Measurements from ENCODE around the gene CHRM3.
"Not testable (repeated sequence)": the region's sequence is repeated elsewhere in the genome, so short reads cannot be mapped to it uniquely, and the experiment has no call there.

Gene CHRM3

DNA sequence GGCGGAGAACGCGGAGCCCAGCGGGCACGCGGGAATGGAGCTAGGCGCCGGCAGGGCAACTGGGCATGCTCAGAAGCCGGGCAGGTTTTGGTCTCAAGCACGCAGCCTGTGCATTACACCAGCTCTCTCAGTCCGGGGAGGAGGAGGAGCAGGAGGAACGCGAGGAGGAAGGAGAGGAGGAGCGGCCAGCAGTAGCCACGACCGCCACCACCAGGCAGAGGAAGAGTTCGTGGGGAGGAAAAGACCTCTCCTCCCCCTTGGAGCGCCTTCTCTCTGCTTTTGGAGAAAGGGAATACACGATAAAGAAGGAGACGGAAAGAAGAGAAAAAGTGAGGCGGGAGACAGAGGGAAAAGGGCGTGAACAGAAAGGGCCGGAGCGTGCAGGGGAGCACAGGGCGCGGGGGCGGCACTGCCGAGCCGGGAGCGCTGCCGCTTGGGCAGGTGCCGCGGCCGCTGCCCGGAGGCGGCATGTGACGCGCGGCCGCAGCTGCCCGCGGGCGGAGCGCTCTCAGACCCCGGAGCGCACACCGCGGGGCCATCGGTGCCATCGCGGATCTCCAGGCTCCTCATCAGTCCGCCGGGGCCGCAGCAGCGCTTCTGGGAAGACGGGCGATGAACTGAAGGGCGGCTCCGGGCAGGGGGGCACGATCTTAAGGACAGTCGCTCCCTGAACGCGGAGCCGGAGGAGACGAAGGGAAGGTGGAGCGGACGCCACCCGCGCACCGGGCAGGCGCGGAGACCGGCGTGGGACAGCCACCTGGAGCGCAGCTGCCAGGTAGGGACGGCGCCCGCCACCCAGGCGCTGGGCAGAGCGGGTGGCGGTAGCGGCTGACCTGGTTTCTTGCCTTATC lies at the start of gene CHRM3:
CHRM3 (plus strand) TSS at position 116 of the 851 bp plus-strand sequence. CDS start 520,884 bp downstream, outside the sequence.
- DNase-seq, result peak; percentile 43 to 45

DNA sequence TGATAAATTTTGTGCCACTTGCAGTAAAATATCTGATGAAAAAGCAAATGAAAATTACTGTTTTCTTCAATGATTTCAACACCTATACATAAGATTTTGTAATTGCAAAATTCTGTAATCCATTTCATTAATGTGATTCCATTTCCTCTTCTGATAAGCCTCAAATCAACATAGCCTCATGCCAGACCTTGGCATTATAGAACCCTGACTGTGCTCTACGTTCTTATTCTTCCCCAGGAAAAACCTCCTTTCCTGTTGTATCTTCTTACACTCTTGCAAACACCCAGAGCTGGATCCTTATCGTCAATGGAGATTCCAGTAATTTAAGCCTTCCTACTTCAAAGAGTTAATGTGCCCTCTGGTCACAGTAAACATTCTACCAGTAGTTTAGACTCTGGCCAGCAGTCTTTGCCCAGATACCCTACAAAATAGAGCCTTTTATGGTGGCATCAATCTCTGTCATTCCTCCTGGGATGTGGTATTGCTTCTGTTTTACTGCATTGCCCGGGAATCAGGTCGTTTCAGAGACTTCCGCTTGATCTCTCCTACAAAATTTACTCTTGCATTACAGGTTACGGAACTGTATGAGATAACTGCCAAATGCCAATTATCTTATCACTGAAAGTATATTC lies 48.5 kb upstream of the CHRM3 start:
- DNase-seq, result no peak

DNA sequence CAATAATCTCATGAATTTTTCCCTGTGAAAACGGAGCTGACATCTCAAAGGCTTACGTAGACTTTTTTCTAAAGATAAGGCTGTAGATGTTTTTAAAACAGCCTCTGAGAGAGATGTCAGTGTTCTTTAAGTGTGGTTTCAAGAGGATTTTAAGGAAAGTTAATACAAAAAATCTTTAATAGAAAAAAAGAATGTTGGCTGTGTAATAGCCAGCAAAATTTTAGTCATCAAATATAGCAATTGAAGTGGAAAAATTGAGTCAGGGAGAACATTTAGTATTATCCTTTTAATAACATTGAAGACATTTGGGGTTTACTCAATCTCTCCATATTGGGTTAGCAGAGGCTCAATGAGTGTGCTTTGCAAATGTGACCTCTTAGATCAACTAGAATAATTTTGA lies 38.6 kb upstream of the CHRM3 start:
- no peak for DNase-seq

DNA sequence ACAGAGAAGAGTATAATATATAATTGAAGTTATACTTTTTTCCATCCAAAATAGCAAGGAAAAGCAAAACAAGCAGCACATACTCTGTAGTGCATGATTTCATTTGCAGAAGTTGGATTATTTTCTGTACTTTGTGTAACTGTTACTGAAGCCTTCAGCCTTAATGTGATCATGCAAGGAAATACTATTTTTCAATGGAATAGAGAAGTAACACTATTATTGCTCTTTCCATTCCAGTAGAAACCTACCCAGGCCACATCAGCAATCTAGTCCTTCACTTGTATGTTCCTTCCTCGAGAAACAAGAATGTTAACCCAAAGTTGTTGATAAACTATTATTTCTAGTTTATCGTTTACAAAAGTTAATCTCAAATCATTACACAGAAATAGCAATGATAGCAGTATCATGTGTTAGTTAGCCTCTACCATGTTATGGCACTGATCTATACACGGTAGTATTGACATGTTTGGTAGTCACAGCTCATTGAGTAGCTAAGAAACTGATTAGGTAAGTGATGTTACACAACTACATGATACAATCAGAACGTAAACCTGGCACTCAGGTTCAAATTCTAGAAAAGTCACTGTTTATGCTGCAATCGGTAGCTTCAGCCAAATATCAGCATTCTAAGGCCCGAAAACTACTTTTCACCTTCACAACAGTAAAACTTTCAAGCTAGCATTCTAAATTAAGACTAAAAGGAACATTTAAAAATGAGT lies 37.6 kb upstream of the CHRM3 start:
- no peak for DNase-seq

DNA sequence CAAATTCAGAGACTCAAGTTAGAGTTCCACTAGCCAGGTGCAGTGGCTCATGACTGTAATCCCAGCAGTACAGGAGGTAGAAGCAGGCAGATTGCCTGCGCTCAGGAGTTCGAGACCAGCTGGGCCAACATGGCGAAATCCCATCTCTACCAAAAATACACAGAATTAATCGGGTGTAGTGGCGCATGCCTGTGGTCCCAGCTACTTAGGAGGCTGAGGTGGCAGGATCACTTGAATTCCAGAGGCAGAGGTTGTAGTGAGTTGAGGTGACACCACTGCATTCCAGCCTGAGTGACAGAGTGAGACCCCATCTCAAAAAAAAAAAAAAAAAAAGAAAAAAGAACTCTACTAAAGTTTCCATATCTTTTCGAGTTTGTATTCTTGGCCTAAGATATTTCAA lies 36.7 kb upstream of the CHRM3 start:
- no peak for DNase-seq

DNA sequence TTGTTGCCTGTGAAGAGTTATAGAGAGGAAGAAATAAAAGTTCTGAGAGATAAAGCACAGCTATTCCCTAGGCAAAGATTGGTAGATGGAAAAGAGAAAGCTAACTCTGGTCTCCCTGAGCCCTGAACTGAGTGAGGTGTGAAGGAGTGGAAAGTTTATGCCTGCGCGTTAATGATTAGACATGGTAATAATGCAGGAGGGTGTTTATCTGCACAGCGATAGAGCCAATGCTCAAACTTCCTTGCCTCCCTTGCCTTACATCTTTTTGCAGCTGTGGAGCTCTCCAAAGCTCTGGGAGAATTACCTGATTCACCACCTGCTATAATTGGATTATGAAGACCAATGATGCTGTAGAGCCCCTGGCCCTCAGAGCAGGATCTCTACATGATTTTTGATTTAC lies 32.8 kb upstream of the CHRM3 start:
- DNase-seq, result no peak

DNA sequence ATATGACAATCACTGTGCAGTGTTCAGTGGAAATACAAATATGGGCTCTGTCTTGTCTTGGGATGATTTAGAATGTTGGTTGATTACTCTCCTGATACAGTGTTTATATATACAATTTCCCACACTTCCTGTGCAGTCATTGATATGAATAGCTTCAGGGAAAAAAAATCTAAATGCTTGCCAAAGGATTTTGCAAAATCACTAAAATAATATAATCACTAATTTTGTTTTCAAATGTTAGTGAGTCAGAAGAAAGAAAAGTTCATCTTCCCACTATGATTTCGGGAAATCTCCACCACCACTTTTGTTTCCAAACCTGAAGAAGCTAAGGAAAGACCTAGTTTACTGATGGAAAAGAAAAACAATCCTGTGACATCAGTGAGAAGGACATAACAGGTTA lies 32.1 kb upstream of the CHRM3 start:
- DNase-seq, result no peak

DNA sequence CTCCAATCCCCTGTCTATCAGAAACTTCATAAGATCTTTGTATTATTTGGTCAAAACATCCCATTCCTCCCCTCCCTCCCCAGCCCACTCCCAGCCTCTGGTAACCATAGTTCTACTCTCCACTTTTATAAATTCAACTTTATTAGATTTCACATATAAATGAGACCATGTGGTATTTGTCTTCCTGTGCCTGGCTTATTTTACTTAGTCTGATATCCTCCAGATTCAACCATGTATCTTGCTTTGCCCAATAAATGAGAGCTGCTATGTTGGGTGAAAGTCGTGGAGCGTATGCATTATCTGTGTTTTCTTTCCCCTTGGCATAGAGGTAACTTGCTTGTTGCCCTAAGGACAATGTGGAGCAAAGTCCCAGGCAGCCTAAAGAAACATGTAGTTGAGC lies 28.5 kb upstream of the CHRM3 start:
- no peak for DNase-seq

DNA sequence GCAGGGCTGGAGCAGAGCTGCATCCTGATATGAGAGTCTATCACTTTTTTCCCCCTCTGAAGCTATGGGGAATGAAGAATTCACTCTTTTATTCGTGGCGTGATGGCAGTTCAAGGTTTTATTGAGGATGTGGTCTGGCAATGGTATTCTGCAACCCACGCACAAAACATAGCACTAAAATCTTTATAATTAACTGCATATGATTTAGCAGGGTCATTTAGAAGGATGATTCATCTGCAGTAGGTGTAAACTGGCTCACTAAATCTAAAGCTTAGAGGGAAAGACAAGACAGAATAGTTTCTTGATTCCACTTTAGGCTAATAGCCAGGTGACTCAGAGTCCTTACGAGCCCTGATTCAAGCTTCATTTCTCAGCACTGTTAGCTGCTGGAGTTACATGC lies 25.0 kb upstream of the CHRM3 start:
- DNase-seq, result no peak

DNA sequence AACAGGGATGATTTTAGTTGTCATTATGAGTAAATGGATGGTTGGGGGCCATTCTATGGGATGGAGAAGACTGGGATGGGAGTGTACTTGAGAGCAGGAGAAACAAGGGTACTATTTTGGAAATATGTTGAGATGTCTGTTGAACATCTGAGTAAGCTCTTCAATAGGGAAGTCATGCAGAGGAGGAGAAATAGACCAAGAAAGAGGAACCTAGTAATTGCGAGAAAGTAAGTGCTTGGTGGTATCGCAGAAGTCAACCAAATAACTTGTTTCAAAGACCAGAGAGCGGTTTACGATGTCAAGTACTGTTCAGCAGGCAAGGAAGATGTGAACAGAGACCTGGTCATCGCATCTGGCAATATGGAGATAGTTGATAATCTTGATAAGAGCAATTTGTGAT lies 22.4 kb upstream of the CHRM3 start:
- DNase-seq, result no peak

DNA sequence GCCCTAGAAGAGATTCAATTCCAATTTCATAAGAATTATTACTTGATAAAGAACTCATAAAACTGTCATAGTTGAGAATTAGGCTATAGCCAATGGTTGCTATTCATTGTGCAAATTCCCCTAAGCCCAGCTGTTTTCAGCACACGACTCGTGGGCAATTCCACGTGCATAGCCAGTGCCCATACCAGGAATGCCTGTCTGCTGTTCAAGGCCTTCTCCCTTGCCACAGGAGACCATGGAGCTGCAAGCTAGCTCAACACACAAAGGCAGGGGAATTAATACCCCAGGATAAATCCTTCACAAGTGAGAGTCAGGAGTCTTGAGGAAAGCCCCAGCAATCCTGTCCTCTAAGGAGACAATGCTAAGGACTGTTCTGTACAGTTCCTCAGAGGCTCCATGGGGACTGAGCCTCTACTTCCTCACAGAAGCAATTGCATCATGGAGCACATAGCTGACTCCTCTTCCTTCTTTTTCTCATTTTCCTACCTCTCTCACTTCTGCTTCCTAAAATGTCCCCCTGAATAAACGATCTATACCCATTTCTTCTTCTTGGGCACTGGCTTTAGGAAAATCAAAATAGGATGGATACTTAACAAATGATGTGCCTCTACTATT lies 19.1 kb upstream of the CHRM3 start:
- no peak for DNase-seq

DNA sequence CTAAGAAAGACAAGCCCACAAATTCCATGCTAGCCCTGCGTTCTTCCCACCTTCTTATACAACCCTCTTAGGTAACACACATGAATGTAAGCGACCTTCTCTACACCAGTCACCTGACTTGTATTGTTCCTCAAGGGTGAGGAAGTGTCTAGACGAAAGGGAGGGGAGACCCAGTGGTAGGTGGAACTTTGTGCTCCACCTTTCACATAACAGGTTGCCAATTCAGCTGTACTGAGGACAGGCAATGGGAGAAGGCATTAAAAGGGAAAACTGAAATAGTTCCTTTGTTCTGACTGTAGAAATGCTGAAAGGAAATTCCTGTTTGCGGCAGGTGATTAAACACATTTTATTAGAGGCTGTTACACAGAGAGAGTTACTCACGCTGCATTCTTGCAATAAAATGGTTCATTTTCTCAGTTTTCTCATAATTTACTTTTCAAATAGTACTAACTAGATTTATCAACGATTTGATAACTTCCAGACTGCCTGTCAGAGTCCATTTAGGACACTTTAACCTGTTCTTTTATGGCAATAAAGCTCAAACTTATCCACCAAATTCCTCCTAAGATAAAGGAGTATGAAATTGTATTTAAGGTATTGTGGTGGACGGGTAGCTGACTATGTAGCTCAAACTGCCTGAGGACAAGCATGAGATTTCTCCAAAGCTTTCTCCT lies 17.8 kb upstream of the CHRM3 start:
- DNase-seq, result no peak

DNA sequence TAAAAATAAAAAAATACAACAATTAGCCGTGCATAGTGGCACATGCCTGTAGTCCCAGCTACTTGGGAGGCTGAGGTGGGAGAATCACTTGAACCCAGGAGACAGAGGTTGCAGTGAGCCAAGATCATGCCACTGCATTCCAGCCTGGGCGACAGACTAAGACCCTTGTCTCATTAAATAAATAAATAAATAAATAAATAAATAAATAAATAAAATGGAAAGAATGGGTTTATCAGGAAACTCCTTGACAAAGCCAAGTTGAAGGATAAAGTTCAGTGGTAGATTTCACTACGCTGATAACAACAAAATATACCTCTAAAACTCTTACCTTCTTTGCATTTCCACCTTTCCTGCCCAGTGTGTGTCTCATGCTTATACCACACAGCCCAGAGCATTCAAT lies 15.5 kb upstream of the CHRM3 start:
- not testable (repeated sequence) for DNase-seq

DNA sequence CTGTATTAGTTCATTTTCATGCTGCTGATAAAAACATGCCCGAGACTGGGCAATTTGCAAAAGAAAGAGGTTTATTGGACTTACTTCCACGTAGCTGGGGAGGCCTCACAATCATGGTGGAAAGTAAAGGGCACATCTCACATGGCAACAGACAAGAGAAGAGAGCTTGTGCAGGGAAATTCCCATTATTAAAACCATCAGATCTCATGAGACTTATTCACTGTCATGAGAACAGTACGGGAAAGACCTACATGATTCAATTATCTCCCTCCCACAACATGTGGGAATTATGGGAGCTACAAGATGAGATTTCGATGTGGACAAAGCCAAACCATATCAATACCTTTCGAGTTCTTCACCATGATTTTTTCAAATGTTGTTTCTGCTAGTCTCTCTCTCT lies 3.7 kb upstream of the CHRM3 start:
- DNase-seq, result no peak

DNA sequence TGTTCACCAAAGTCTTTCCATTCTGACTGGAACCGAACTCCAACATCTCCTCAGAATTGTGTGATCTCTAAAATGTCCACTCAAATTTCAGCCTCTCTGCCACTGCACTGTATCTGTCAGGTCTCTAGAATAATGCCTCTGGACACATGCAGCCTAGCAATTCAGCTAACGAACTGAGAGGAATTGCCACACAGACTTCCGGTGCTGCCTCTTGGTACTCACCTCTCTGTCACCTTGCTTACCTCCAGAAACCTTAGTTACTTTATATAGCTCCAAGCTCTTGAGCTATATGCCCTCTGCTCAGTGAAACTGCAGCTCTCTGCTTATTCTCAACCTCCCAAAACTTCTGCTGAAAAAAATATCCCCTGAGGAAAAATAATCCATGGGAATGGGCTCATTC lies 2.7 kb upstream of the CHRM3 start:
- DNase-seq, result no peak

DNA sequence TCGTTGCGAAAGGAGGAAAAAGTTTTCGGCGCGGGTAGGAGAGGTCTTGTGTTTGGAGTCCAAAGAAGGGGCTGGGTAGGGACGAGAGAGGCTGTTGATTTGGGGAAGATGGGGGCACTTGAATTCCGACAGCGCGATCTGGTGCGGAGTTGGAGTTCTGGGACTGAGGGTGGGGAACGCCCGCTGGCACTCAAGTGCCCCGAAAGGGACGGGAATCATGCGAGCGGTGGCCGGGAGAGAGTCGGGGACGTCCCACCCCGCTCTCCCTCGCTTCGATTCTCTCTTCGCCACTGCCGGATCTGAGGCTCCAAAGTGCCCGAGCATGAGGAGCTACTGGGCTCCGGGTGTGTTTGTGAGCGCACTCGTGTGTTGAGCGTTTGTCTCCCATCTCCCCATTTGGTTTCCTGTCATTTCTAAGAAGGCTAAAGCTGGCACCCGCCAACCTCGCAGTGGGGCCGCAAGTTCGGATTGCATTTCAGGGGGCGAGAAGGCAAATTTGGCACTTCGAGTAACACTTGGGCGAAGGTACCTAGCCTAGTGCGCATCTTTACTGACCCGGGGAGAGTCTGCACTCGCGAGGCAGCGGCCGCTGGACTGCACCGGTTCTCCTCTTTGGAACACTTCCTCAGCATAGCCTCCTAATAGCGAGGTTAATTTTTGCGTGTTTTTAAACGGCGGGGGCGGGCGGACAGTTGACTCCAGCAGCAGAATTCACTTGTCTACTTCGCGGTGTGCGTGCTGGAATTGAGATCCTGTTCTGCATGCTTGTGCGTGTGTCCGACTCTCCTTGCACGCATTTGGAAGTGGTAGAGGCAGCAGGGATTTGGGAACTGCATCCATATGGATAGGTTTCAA lies 1.2 kb downstream of the CHRM3 start:
- DNase-seq, result peak; percentile 9

DNA sequence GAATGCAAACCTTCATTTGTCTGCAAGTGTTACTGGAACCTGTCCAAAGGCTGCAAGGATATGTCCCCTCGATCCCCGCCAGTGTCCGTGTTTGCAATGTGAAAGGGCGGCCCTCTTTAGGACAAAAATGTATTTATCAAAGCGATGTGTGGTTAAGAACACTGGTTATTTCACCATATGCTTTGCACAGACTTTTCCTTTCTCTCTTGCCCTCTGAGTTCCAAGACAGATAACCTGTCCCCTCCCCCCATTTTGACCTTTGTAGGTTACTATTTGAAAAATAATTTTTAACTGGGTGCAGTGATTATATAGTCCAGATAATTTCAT lies 1.8 kb downstream of the CHRM3 start:
- DNase-seq, result no peak

DNA sequence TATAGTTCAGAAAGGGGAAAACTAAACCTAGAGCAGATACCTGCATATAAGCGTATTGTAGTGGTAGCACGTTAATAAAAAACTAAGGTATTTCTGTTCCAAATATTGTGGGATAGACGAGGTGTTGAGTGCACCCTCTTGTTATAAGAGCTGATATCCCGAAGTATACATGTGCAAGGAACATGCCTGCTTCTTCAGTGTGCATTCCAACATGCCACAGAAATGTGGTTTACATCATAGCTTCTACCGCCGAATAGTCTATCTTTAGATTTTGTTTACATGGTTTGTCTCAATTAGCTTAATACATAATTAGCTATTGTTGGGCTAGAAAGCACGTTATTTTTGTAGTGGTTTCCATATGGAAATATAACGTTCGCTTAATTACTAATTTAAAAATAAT lies 2.2 kb downstream of the CHRM3 start:
- no peak for DNase-seq

DNA sequence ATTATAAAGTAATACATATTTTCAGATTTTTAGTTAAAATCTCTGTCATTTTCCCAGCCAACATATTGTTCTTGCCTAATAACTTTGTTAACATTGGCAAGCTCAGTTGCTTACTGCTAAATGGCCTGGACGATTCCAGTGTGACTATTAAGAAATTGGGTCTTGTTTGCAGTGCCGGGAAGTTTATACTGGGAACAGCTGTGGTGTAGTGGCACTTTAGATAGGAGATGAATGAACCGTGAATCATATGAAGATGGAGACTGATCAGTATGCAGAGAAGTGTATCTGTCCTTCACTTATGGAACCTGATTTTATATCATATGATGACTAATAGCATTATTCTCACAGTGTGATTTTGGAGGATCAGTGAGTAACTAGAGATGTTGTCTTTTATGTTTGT lies 3.3 kb downstream of the CHRM3 start:
- DNase-seq, result no peak

DNA sequence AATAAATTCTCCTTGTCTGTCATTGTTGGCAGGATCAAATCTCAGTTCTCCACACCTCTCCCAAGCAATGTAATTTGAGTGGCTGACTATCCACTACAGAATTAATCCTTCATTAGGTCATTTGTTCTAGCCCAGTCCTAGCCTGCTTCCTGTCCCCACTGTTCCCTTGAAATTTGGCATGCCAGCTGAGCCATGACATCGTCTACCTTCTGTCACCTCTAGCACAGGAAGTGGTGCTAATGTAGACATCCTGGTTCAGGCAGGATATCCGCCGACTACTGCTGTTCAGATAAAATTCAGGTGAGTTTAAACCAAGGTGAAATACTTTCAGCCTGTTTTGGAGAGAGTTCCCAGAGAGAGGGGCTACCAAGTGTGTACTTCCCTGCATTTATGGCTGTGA lies 5.9 kb downstream of the CHRM3 start:
- DNase-seq, result no peak

DNA sequence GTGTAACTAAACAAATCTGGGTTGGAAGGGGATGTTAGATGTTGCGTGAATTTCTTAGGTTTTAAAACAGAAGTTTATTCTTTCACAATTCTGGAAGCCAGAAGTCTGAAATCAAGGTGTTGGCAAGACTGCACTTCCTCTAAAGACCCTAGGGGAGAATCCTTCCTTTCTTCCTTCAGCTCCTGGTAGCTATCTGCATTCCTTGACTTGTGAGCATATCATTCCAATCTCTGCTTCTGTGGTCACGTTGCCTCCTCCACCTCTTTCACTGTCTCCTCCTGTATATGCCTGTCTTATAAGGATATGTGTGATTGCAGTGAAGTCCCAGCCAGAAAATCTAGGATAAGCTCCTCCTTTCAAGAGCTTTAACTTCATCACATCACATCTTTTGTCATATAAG lies 7.7 kb downstream of the CHRM3 start:
- DNase-seq, result no peak

DNA sequence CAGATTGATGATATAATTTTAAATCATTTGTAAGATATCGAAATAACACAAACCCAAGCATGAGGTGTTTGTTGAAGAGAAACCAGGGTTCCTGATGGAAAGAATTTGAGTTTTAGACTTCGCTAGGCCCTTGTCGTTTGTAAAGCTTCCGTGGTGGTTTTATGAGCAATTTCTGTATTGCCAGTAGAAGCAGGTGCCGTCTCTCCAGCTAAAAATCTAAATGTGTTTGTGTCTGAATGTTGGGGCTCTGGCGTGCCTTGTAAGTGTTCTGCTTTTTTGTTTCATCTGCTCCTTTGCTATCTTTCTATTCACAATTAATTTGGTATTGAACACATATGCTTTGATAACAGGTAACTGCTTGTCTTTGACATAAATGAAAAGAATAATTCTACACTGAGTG lies 27.5 kb downstream of the CHRM3 start:
- no peak for DNase-seq

Data from activated CD4-positive, alpha-beta T cell treated with anti-CD3 and anti-CD28 coated beads, Interleukin-2, amount 50 U/mL, for 48 hours (primary cell).